Erythroblast (primary cell): Measurements from ENCODE around the gene KCNH1.
"Not testable (repeated sequence)": the region's sequence is repeated elsewhere in the genome, so short reads cannot be mapped to it uniquely, and the experiment has no call there.

Experiments used
- DNase-seq, 2 experiments: peaks; one replicate each; lab custom pipeline; 2025; lab: John Stamatoyannopoulos, UW
- GATA1 ChIP-seq: IDR thresholded peaks from 2 replicates; pipeline ENCODE4 v1.6.1; 2011; ENCODE audit warnings: low read depth, mild to moderate bottlenecking, control low read depth, low read length, moderate library complexity
- POLR2A ChIP-seq: IDR thresholded peaks from 2 replicates; pipeline ENCODE4 v1.6.1; 2011; ENCODE audit warnings: mild to moderate bottlenecking, low read length

Gene KCNH1

GRCh38 chr1:210663730-210664573 lies 470.0 kb downstream of the KCNH1 start:
- TF ChIP-seq POLR2A (no peak), GATA1 (no peak)
- peak in 1 of 2 experiments; percentile 4 for DNase-seq

- TF ChIP-seq GATA1 = no peak
- no peak for TF ChIP-seq POLR2A
Observed at GRCh38 chr1:210662291-210663050, 471.5 kb downstream of the KCNH1 start.

GRCh38 chr1:210661520-210661919 lies 472.4 kb downstream of the KCNH1 start:
- not testable (repeated sequence) for DNase-seq

More at GRCh38 chr1:210662291-210663050, 471.5 kb downstream of the KCNH1 start:
- no peak for DNase-seq

GRCh38 chr1:210657806-210658205 lies 476.1 kb downstream of the KCNH1 start:
- no peak for DNase-seq
- no peak for TF ChIP-seq GATA1
- no peak for TF ChIP-seq POLR2A

- no peak for TF ChIP-seq POLR2A
- TF ChIP-seq GATA1 = no peak
- no peak for DNase-seq
Observed at GRCh38 chr1:210655511-210655910, 478.4 kb downstream of the KCNH1 start.

GRCh38 chr1:210654176-210654981 lies 479.6 kb downstream of the KCNH1 start:
- DNase-seq = peak in 1 of 2 experiments; percentile 32

GRCh38 chr1:210653771-210654170 lies 480.2 kb downstream of the KCNH1 start:
- TF ChIP-seq POLR2A (no peak), GATA1 (no peak)
- DNase-seq = peak; percentile 19 to 32

More at GRCh38 chr1:210654176-210654981, 479.6 kb downstream of the KCNH1 start:
- no peak for TF ChIP-seq GATA1
- no peak for TF ChIP-seq POLR2A

- DNase-seq = no peak
- TF ChIP-seq POLR2A (no peak), GATA1 (no peak)
Observed at GRCh38 chr1:210652329-210652954, 481.5 kb downstream of the KCNH1 start.

GRCh38 chr1:210650403-210650802 lies 483.5 kb downstream of the KCNH1 start:
- TF ChIP-seq GATA1 (no peak), POLR2A (no peak)
- no peak for DNase-seq

GRCh38 chr1:210648588-210649269 lies 485.2 kb downstream of the KCNH1 start:
- DNase-seq = no peak
- no peak for TF ChIP-seq POLR2A
- no peak for TF ChIP-seq GATA1

- no peak for DNase-seq
- no peak for TF ChIP-seq GATA1
- TF ChIP-seq POLR2A = no peak
Observed at GRCh38 chr1:210647406-210648333, 486.3 kb downstream of the KCNH1 start.

- DNase-seq = no peak
- TF ChIP-seq POLR2A = no peak
- no peak for TF ChIP-seq GATA1
Observed at GRCh38 chr1:210646258-210646616, 487.7 kb downstream of the KCNH1 start.
